Femur (tissue), 1 donor: ENCODE measurements around the gene DHX30.
"Not testable (repeated sequence)": the region's sequence is repeated elsewhere in the genome, so short reads cannot be mapped to it uniquely, and the experiment has no call there.

ENCODE experiments used
- DNase-seq: peaks from one replicate; pipeline ENCODE4 v3.0.0-alpha.2; 2017

Gene DHX30

DNA sequence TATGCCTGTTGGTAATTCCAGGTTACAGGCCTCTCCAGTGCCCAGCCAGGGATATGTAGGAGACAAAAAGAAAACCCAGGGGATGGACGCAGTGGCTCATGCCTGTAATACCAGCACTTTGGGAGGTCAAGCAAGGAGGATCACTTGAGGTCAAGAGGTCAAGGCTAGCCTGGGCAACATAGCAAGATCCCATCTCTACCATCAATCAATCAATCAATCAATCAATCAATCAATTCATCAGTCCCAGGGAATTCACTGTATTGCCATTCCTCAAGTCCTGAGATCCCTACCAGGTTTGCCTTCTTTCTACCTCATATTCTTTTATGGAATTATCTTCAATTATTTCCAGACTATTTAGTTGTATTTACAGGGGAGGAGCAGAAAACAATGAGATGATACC lies 82.2 kb downstream of the DHX30 start:
- no peak for DNase-seq

DNA sequence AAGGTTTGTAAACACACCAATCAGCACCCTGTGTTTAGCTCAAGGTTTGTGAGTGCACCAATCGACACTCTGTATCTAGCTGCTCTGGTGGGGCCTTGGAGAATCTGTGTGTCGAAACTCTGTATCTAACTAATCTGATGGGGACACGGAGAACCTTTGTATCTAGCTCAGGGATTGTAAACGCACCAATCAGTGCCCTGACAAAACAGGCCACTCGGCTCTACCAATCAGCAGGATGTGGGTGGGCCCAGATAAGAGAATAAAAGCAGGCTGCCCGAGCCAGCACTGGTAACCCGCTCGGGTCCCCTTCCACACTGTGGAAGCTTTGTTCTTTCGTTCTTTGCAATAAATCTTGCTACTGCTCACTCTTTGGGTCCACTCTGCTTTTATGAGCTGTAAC lies 85.1 kb downstream of the DHX30 start:
- DNase-seq: not testable (repeated sequence)

DNA sequence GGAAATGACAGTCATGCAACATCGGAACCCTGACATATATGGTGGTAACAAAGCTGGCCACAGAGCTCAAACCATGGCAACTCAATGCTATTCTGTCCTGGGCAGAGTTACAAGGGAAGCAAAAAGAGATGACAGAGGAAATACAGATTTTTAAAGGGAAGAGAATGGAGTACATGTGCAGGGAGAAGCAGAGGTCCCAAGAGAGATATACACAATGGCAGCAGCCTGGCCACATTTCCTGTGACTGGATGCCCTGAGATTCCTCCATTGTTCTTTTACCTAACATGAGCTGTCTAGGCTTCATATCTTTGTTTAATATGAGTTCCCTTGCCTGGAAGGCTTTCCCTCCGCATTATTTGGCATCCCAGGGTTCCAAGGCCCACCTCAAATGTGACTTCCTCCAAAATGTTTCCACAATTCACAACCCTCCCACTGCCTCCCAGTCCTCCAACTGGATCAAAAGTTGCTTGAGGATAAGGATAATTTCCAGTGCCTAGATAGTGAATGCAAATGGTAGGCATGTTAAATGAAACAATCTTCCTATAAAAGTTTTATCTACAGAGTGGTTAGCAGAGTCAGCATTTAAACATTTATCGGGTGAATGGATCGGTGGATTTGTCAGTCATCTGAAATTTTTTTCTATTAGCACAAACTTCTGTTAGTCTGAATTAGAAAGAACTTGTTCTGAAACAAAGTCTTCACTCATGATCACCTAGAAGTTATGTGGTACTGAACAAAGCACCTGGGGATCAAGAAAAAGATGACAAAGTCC lies 86.2 kb downstream of the DHX30 start:
- no peak for DNase-seq

DNA sequence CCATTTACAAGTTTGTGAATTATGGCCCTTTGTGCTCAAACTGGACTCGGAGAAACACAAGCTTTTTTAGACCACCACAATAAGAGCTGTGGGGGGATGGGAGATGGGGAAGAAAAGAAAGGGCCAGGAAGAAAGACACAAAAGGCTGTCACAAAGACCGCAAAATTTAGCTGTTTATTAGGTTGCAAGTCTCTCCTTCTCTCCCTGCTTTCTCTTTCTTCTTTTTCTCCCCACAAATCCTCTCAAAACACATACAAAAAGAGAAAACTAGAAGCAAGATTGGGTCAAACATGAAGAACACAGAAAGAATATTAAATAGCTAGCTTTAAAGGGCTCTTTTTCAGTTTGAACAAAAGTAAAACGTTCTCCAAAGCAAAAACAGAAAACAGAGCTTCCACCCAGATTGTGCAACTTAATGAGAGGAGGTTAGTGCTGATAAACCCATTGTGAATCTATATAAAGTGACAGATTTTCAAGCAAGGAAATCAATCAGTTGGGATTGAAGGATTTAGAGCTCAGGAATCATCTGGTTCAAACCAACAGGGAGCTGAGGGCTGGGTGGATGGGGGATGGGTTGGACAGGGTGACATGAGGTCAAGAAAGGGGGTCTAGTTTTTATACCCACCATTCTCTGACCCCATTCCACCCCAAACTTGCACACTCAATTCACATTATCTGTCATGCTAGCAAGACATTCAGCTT lies 87.3 kb downstream of the DHX30 start:
- DNase-seq: no peak

DNA sequence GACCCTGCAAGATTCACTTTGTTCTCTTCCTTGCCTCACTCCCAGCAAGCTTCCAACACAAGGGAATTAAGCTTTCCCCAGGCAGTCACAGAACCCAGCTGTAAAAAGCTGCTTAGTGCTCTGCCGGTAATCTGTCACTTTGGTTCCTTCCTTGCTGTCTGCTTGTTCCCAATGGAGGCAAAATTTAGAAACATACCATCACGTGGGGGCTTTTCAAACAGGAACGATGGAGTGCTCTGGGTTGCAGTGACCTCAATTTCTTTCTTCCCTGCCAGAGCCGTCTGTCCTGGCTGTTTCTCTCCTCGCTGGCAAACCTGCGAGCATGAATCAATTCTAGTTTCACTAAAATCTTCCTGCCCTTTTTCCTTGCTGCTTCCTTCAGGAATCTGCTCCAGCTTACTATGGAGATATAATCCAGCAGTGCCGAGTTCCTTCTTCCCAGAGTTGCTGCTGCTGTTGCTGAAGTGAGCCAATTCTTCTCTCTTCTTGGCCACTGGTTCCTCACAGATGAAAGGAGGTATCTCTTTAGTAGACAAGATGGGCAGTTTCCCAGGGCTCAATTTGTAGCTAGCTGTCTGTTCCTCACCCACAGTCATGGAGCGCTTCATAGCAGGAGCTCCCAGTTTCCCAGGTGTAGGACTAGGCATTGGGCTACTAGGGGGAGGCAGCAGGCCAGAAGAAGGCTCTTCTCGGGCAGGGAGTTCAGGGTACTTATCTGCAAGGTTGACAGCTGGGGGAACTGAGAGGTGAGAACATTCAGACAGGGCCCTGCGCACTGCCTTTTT lies 88.1 kb downstream of the DHX30 start:
- peak; percentile 28 for DNase-seq

DNA sequence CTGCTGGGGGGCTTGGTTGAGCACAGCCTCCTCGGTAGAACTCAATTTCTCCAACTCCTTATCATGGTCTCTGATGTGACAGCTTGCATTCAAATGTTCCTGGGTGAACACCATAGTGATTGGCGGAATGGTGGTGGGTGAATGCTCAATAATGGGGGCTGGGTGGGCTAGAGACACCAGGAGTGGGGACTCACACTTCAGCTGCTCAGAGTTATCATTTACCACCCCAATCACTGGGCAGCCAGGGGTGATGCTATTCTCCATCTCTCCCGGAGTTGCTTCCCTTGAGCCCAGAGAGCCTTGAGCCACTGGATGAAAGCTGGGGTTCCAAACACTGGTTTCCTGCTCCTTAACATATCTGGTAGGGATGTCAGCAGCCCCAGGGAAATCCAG lies 88.7 kb downstream of the DHX30 start:
- no peak for DNase-seq

DNA sequence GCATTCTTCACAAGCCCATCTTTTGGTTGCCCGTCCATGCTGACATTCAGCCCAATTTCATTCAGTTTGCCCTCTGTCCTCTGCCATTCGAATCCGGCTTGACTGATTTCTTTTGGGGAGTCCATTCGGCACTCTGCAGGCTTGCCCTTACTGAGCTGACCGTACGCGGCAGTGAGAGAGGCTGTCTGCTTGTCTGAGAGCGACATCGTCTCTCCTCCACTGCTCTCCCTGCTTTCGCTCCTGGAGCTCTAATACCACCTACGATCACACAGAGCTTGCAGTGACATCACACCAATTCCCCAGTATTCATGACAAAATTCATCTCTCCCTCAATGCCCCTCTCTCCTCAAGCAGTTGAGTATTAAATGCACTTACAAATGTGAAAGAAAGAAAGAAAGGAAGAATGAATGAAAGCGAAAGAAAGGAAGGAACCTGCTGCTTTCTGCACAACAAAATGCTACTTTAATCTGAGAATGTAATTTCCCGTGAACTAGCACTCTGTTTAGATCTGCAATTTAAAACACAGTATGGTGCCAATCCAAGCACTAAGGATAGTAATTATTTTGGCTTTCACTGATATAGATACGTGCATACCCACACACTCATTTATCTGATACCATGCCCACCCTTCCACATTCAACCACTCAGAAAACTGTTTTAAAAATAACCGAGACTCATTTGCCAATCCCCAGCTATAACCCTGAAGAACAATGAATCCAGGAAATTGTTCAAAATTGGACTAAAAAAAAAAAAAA lies 89.5 kb downstream of the DHX30 start:
- DNase-seq: no peak

DNA sequence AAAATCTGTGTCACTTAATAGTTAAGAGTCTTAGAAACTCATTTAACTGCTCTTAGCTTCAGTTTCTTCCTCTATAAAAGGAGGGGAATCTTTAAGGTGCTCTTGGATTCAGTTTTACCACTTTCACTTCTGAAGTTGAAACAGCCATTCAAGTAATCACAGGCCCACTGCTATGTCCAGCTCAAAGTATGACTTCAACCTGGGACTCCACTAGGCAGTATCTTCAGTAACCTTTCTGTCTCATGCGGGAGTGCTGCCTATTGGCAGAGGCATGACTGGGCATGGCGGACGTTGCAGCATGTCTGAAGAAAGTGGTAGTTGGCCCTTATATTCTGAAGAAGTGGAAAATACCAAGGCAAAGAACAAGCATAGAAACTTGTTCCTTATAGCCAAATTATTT lies 92.3 kb downstream of the DHX30 start:
- no peak for DNase-seq

DNA sequence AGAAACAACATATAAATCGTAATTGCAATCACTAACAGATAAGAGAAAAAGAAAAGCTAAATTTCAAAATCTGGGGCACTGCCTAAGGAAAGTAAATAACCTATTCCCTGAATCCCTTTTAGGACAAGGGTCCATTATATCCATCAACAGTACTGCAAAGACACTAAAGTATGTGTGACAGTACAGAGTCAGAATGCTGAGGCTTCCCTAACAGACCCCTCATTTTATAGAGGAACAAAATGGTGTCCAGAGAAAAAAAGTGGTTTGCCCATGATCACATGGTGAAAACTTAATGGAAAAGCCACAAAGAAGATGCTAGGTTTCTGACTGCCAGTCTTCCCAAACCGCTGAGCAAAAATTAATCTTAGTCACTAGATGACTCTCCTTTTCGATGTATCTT lies 93.8 kb downstream of the DHX30 start:
- no peak for DNase-seq

DNA sequence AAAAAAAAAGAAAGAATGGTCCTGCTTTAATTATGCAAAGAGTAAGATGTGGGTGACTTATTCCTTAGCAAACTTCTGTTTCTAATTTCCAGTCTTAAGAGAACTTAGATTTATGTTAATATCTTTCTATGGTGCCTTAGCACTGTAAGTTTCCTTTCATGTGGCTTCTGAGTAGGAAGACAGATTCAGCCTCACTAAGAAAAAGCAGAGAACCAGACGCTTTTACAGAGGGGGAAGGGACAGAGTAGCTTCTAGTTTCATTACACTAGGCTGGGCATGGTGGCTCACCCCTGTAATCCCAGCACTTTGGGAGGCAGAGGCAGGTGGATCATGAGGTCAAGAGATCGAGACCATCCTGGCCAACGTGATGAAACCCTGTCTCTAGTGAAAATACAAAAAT lies 95.0 kb downstream of the DHX30 start:
- no peak for DNase-seq

DNA sequence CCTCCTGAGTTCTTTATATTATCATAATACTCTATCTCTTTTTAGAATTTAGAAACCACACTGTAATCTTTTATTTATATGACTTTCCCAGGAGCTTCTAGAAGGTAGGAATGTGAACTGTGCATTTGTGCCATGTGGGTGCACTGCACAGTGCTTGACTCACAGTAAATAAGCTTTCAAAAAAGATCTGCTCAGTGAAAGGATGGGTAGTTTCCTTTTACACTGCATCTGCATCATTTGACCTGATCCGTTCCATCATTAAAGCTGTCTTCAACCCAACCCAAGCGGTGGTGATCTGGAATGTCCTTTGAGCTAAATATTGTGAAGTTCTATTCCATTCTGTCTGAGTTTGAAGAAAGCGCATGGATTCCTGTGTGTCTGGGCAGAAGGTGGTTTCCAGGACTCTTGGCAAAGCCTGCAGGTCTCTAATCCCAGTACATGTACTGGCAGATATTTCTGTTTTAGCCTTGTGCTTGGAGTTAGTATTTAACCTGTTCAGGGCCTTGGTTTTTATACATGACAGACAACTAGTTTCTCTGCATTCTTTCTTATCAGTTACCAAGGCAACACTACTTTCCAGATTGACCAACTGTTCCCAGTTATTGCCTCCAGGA lies 96.7 kb downstream of the DHX30 start:
- no peak for DNase-seq
